GM23338 (cell line): ENCODE results near the gene CFAP77.

Source experiments
- CTCF ChIP-seq, 2 experiments: fragments of 200-600 bp in 1 of 2; sonication (generic) in 1 of 2; conservative IDR thresholded peaks; 2 replicates each; pipeline versions ENCODE4 v1.5.1 to v1.6.1; 2016 to 2017; ENCODE audit warnings: antibody characterized with exemption in 2 of 2, low read depth in 2 of 2, mild to moderate bottlenecking in 2 of 2, moderate library complexity in 1 of 2
- EZH2phosphoT487 ChIP-seq: fragments of 200-600 bp; sonication (generic); IDR thresholded peaks from one replicate; pipeline ENCODE4 v1.8.1; 2018; ENCODE audit warnings: antibody characterized with exemption; ENCODE audit not compliant: unreplicated experiment

- no peak for TF ChIP-seq EZH2phosphoT487
- TF ChIP-seq CTCF (conservative IDR thresholded peaks at IDR 0.05; ENCODE audit: low read depth in 2 of 2), result no peak
These were observed 90.2 kb downstream of the CFAP77 start for GRCh38 chr9:132500193-132500592.
